Right lobe of liver (tissue), 4 donors: ENCODE results near the gene RNASET2.

Experiments used
- POLR2A ChIP-seq: fragments of 450-650 bp; IDR thresholded peaks from one replicate; pipeline ENCODE4 v1.6.1; 2017; ENCODE audit warnings: antibody characterized with exemption, mild to moderate bottlenecking
- TF ChIP-seq, protein P1 (sequence below), 4 donors: fragments of 200-600 bp in 3 of 4; fragments of 450-650 bp in 1 of 4; IDR thresholded peaks; one replicate each; pipeline versions ENCODE4 v1.5.1 to v1.8.0; 2016 to 2022; ENCODE audit warnings: antibody characterized with exemption in 4 of 4, mild to moderate bottlenecking in 2 of 4
- donor health status: DM: no; HTN: no; CAD: no.
- donor health status: DM: no; HTN: no; CAD: no.
- donor health status: DM: no; HTN: yes; CAD: no.

DNA sequence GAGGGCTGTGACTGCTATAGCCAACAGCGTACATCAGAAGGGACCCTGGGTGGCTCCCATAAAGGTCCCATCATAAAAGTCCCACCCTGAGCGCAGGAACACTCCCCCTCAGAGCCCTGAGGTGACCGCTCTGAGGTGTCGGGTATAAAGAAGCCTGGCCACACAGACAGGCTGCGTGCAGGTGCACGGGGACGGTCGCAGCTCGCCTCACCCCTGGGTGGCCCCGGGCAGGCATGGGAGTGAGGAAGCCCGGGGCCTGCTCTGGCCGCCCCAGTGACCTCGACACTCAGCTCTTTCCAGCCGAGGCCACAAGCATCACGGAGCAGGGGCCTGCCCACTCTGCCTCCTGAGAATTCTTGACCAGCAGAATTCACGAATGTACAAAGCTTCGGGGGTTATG is 14.4 kb upstream of the RNASET2 start:
- no peak for TF ChIP-seq POLR2A
- TF ChIP-seq, protein P1, sequence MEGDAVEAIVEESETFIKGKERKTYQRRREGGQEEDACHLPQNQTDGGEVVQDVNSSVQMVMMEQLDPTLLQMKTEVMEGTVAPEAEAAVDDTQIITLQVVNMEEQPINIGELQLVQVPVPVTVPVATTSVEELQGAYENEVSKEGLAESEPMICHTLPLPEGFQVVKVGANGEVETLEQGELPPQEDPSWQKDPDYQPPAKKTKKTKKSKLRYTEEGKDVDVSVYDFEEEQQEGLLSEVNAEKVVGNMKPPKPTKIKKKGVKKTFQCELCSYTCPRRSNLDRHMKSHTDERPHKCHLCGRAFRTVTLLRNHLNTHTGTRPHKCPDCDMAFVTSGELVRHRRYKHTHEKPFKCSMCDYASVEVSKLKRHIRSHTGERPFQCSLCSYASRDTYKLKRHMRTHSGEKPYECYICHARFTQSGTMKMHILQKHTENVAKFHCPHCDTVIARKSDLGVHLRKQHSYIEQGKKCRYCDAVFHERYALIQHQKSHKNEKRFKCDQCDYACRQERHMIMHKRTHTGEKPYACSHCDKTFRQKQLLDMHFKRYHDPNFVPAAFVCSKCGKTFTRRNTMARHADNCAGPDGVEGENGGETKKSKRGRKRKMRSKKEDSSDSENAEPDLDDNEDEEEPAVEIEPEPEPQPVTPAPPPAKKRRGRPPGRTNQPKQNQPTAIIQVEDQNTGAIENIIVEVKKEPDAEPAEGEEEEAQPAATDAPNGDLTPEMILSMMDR (IDR thresholded peaks at IDR 0.05) = no peak
